Omental fat pad (tissue), 4 donors: ENCODE results near the gene PDE6C. TPM values are rescaled to one million over a fixed set of nuclear protein-coding genes. Genes with fewer than 3 reads are reported as not detected.

Experiments
- ATAC-seq: fragments of 150-250 bp; one replicate; pipeline ENCODE4 v1.9.1; 2016; ENCODE audit warnings: mild to moderate bottlenecking, moderate library complexity; ENCODE audit not compliant: low FRiP score
- DNase-seq: peaks from one replicate; pipeline ENCODE4 v3.0.0-alpha.2; 2019; ENCODE audit warnings: low spot score
- total RNA-seq, 4 donors: library from RNA; depleted of rRNA; stranded (reverse); fragments of >200 nt; gene quantifications; one replicate each; pipeline ENCODE4 v1.1.0, GENCODE V29; 2016
- TF ChIP-seq, protein P1 (sequence below), 3 donors: fragments of 450-650 bp; IDR thresholded peaks; one replicate each; pipeline ENCODE4 v1.5.1; 2016 to 2017; ENCODE audit warnings: antibody characterized with exemption in 3 of 3, mild to moderate bottlenecking in 3 of 3, moderate library complexity in 2 of 3

PDE6C gene
- total RNA-seq, 4 donors from 2014 or later = not detected

DNA sequence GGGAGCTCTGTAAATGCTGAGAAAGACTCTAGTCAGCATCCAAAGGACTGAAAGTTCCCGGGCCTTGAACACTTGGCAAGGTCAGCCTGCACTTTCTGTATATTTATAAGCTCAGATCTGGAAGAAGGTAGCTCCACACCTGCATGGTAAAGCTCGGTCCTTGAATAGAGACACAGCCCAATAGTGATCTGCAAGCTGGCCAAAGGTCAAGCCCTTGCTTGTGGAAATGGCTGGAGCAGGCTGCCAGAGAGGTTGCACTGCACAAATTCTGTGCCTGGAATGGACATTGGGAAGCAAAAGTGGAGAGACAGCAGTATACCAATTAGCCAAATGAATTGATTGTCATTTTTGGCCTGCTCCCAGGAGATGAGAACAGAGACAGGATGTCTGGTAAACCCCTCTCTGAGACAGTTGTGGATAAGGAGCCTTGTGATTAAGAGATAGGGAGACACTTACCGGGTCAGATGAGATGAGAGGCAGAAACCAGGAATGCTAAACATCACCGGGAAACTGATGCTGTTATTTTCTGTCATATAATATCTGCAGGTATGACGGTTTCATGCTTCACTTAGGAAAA, 98.1 kb downstream of the PDE6C start:
- DNase-seq (no peak), ATAC-seq (no peak)

GRCh38 chr10:93711891-93712290, 99.6 kb downstream of the PDE6C start:
- no peak for ATAC-seq
- TF ChIP-seq, protein P1, sequence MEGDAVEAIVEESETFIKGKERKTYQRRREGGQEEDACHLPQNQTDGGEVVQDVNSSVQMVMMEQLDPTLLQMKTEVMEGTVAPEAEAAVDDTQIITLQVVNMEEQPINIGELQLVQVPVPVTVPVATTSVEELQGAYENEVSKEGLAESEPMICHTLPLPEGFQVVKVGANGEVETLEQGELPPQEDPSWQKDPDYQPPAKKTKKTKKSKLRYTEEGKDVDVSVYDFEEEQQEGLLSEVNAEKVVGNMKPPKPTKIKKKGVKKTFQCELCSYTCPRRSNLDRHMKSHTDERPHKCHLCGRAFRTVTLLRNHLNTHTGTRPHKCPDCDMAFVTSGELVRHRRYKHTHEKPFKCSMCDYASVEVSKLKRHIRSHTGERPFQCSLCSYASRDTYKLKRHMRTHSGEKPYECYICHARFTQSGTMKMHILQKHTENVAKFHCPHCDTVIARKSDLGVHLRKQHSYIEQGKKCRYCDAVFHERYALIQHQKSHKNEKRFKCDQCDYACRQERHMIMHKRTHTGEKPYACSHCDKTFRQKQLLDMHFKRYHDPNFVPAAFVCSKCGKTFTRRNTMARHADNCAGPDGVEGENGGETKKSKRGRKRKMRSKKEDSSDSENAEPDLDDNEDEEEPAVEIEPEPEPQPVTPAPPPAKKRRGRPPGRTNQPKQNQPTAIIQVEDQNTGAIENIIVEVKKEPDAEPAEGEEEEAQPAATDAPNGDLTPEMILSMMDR (IDR thresholded peaks at IDR 0.05) = no peak
- no peak for DNase-seq

More for the DNA sequence above, 98.1 kb downstream of the PDE6C start:
- TF ChIP-seq, protein P1 (IDR thresholded peaks at IDR 0.05) = no peak

DNA sequence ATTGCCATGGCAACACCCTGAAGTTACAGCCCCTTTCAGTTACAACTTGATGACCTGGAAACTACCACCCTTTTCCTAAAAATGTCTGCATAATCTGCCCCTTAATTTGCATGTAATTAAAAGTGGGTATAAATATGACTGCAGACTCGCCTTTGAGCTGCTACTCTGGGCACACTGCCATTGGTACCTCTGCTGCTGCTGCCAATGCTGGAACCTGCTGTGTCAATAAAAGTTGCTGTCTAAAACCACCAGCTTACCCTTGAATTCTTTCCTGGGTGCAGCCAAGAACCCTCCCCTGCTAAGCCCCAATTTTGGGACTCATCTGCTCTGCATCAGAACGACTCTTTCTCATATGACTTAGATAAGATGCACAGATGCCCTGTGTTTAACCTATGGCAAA, 100.3 kb downstream of the PDE6C start:
- DNase-seq = no peak
- TF ChIP-seq, protein P1 (IDR thresholded peaks at IDR 0.05) = no peak
- no peak for ATAC-seq

GRCh38 chr10:93715345-93715744, 103.0 kb downstream of the PDE6C start:
- ATAC-seq (no peak), DNase-seq (no peak)
- TF ChIP-seq, protein P1 (IDR thresholded peaks at IDR 0.05) = no peak

Other genes starting within 250 kb of the PDE6C start
- gene MYOF, start 130.2 kb upstream of the PDE6C start, total RNA-seq = 100 to 1,000 TPM in 1 of 4 donors, 10 to 100 TPM in 3; 44.6 to 113 (median 74.5) TPM
- gene CEP55, start 115.9 kb upstream of the PDE6C start, total RNA-seq = 1 to 10 TPM in 1 of 4 donors, under 1 TPM in 2, not detected in 1; 0.19 to 3.2 (median 0.32) TPM
- 1 to 10 TPM; 2.5 to 6.7 (median 3.1) TPM for gene FFAR4, start 45.9 kb upstream of the PDE6C start, total RNA-seq
- 1,000 to 10,000 TPM in 1 of 4 donors, 100 to 1,000 TPM in 3; 188 to 1,096 (median 353) TPM for gene RBP4, start 11.3 kb upstream of the PDE6C start, total RNA-seq
- gene FRA10AC1, start 90.1 kb downstream of the PDE6C start, total RNA-seq = 10 to 100 TPM in 3 of 4 donors, 1 to 10 TPM in 1; 6.0 to 25.2 (median 12.7) TPM
- gene LGI1, start 145.4 kb downstream of the PDE6C start, total RNA-seq = under 1 TPM in 1 of 4 donors, not detected in 3; 0.19 TPM